HepG2 (cell line): ENCODE data around the gene POFUT1. TPM values are rescaled to one million over a fixed set of nuclear protein-coding genes. Genes with fewer than 3 reads are reported as not detected.

Experiments
- ARID4A ChIP-seq: sonication (generic); formaldehyde crosslinking; IDR thresholded peaks from 2 replicates; pipeline ENCODE4 v1.5.0; 2020; ENCODE audit warnings: mild to moderate bottlenecking, missing genetic modification reagents, borderline replicate concordance
- ARID5B ChIP-seq: IDR thresholded peaks from 2 replicates; pipeline ENCODE4 v1.4.0; 2020; ENCODE audit warnings: mild to moderate bottlenecking, missing genetic modification reagents
- CCAR2 ChIP-seq: fragments of 200-400 bp; formaldehyde crosslinking; optimal IDR thresholded peaks from 2 replicates; pipeline ENCODE3; 2018; ENCODE audit warnings: low read depth, mild to moderate bottlenecking, low read length, moderate library complexity
- ERF ChIP-seq: IDR thresholded peaks from 2 replicates; pipeline ENCODE4 v1.6.1; 2018; ENCODE audit warnings: missing biosample characterization, missing genetic modification reagents
- FOXK1 ChIP-seq: sonication (generic); formaldehyde crosslinking; IDR thresholded peaks from 2 replicates; pipeline ENCODE4 v1.4.0; 2020; ENCODE audit warnings: low read depth, missing genetic modification reagents, borderline replicate concordance
- GLI4 ChIP-seq: sonication (generic); formaldehyde crosslinking; IDR thresholded peaks from 2 replicates; pipeline ENCODE4 v1.5.1; 2020; ENCODE audit warnings: missing genetic modification reagents, mild to moderate bottlenecking, moderate library complexity, borderline replicate concordance
- HNRNPL ChIP-seq: fragments of 200-400 bp; formaldehyde crosslinking; IDR thresholded peaks from 2 replicates; pipeline ENCODE4 v1.6.1; 2017; ENCODE audit warnings: mild to moderate bottlenecking, low read depth, low read length
- IRF2 ChIP-seq: IDR thresholded peaks from 2 replicates; pipeline ENCODE4 v1.6.1; 2018; ENCODE audit warnings: missing genetic modification reagents, missing compliant biosample characterization
- MIXL1 ChIP-seq: IDR thresholded peaks from 2 replicates; pipeline ENCODE4 v1.6.1; 2016
- PAF1 ChIP-seq: IDR thresholded peaks from 2 replicates; pipeline ENCODE4 v1.6.1; 2016; ENCODE audit warnings: missing genetic modification reagents, missing compliant biosample characterization
- POLR2AphosphoS5 ChIP-seq: IDR thresholded peaks from 2 replicates; pipeline ENCODE4 v1.6.1; 2012; ENCODE audit warnings: low read depth, low read length
- ZBTB3 ChIP-seq: sonication (generic); formaldehyde crosslinking; IDR thresholded peaks from 2 replicates; pipeline ENCODE4 v1.4.0; 2020; ENCODE audit warnings: low read depth, mild to moderate bottlenecking, moderate library complexity, missing genetic modification reagents, borderline replicate concordance
- ZFP41 ChIP-seq: sonication (generic); formaldehyde crosslinking; IDR thresholded peaks from 2 replicates; pipeline ENCODE4 v1.4.0; 2020; ENCODE audit warnings: mild to moderate bottlenecking, missing genetic modification reagents, borderline replicate concordance
- ZNF124 ChIP-seq: sonication (generic); formaldehyde crosslinking; IDR thresholded peaks from 2 replicates; pipeline ENCODE4 v1.4.0; 2020; ENCODE audit warnings: missing genetic modification reagents
- ZNF143 ChIP-seq: sonication (generic); formaldehyde crosslinking; IDR thresholded peaks from 2 replicates; pipeline ENCODE4 v1.4.0; 2020; ENCODE audit warnings: missing genetic modification reagents
- ZNF331 ChIP-seq: sonication (generic); formaldehyde crosslinking; IDR thresholded peaks from 2 replicates; pipeline ENCODE4 v1.4.0; 2020; ENCODE audit warnings: missing genetic modification reagents
- ZNF7 ChIP-seq: IDR thresholded peaks from 2 replicates; pipeline ENCODE4 v1.6.1; 2016; ENCODE audit warnings: missing biosample characterization, missing genetic modification reagents
- ZNF720 ChIP-seq: sonication (generic); formaldehyde crosslinking; IDR thresholded peaks from 2 replicates; pipeline ENCODE4 v1.4.0; 2020; ENCODE audit warnings: missing genetic modification reagents
- polyA plus RNA-seq, 8 experiments: library from polyadenylated mRNA; depleted of rRNA in 3 of 8; stranded (reverse) in 7 of 8; unstranded in 1 of 8; fragments of >200 nt; fragmentation: Illumina TruSeq in 4 of 8; extraction: Trizol in 4 of 8; gene quantifications; 2 replicates each; pipeline versions ENCODE4 v1.2.1 to v1.2.3, GENCODE V29; 2011 to 2016; ENCODE audit warnings: low read depth in 4 of 8, missing spikeins in 1 of 8, mixed read lengths in 1 of 8; ENCODE audit not compliant: insufficient read depth in 1 of 8
- total RNA-seq, 5 experiments: library from RNA; depleted of rRNA; stranded (reverse); fragments of >200 nt; fragmentation: Illumina TruSeq; extraction: Trizol; gene quantifications; 2 replicates each; pipeline ENCODE4 v1.2.3, GENCODE V29; 2016; ENCODE audit warnings: low read depth in 1 of 5
- TF ChIP-seq, protein P1 (sequence below): IDR thresholded peaks from 2 replicates; pipeline ENCODE4 v1.6.1; 2016; ENCODE audit warnings: missing compliant biosample characterization, missing genetic modification reagents, borderline replicate concordance
- TF ChIP-seq, protein P2 (sequence below): IDR thresholded peaks from 2 replicates; pipeline ENCODE4 v1.6.1; 2016; ENCODE audit warnings: missing genetic modification reagents, missing compliant biosample characterization

POFUT1 gene
- total and polyA plus RNA-seq, 2 of the 13 experiments (the other 11 are each of a cell fraction or from before 2014, with no cell fraction given) = 35.5 to 58.3 TPM

DNA sequence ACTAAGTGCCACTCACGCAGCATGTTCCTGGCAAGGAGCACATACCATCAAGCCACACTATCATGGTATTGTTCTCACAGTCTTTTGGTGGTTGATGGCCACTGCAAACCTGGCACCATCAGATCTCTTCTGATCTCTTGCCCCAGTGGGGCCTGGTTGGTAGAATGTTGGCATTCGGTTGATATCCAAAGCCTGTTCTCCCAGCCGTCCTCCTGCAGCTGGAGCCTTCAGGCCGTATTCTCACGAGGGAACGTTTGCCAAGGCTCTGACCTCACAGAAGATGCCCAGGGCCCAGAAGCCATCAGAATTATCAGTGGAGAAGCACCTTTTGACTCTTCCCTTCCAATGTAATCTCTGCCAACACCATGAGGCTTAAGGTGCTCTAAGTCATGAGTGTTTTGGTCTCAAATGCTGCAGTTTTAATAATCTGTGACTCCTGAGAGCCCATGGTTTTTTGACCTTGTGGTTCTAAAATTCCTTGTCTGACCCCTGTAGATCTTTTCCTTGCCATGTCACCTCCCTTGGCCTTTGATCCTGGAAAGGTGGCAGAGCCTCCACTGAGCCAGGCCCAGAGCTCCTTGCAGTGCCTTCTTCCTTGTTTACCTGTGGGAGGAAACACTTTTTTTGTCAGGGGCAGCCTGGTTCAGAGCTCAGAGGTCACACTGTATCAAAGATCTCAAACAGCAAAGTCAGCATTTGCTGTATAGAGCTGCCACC, 27.8 kb downstream of the POFUT1 start (continued):
- TF ChIP-seq ARID4A (CRISPR knock-in tag) (peak; percentile 45; the same call in 1 of the 2 replicates), ZNF143 (CRISPR knock-in tag) (0 out of 2 replicates have a peak, but pooled peaks have one; percentile 11), ZNF720 (CRISPR knock-in tag) (no peak), FOXK1 (peak; percentile 87; the same call in 1 of the 2 replicates), POLR2AphosphoS5 (no peak), ZNF331 (CRISPR knock-in tag) (peak; percentile 70), GLI4 (no peak), PAF1 (CRISPR knock-in tag) (no peak), MIXL1 (0 out of 2 replicates have a peak, but pooled peaks have one; percentile 57), ERF (peak; percentile 60; the same call in 1 of the 2 replicates), ZFP41 (CRISPR knock-in tag) (no peak), HNRNPL (no peak), ZNF7 (CRISPR knock-in tag) (no peak), ARID5B (peak; percentile 82), CCAR2 (no peak), ZNF124 (CRISPR knock-in tag) (0 out of 2 replicates have a peak, but pooled peaks have one; percentile 54), IRF2 (CRISPR knock-in tag) (peak; percentile 63; the same call in 1 of the 2 replicates), ZBTB3 (CRISPR knock-in tag) (0 out of 2 replicates have a peak, but pooled peaks have one; percentile 90)
- TF ChIP-seq, protein P1, sequence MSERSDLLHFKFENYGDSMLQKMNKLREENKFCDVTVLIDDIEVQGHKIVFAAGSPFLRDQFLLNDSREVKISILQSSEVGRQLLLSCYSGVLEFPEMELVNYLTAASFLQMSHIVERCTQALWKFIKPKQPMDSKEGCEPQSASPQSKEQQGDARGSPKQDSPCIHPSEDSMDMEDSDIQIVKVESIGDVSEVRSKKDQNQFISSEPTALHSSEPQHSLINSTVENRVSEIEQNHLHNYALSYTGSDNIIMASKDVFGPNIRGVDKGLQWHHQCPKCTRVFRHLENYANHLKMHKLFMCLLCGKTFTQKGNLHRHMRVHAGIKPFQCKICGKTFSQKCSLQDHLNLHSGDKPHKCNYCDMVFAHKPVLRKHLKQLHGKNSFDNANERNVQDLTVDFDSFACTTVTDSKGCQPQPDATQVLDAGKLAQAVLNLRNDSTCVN (CRISPR knock-in tag) = 0 out of 2 replicates have a peak, but pooled peaks have one; percentile 19
- TF ChIP-seq, protein P2, sequence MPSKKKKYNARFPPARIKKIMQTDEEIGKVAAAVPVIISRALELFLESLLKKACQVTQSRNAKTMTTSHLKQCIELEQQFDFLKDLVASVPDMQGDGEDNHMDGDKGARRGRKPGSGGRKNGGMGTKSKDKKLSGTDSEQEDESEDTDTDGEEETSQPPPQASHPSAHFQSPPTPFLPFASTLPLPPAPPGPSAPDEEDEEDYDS (CRISPR knock-in tag) = peak; percentile 37; the same call in 1 of the 2 replicates
